Neural cell (in vitro differentiated cells): Measurements from ENCODE around the gene CYB561. TPM values are rescaled to one million over a fixed set of nuclear protein-coding genes. Genes with fewer than 3 reads are reported as not detected.

ENCODE experiments used
- H2AFZ ChIP-seq: fragments of 200-600, 300-800 bp; sonication (generic), shearing (Covaris generic); 2 replicates; pipeline ENCODE4 v1.6.0; 2014; ENCODE audit warnings: low read depth, mild to moderate bottlenecking, antibody characterized with exemption, low read length, moderate library complexity
- H3F3A ChIP-seq: fragments of 200-600 bp; shearing (Covaris generic); 2 replicates; pipeline ENCODE4 v1.6.1; 2016; ENCODE audit warnings: mild to moderate bottlenecking, moderate library complexity, mixed read lengths, antibody characterized with exemption, low read length; ENCODE audit not compliant: insufficient read depth, poor library complexity, severe bottlenecking
- H3K27ac ChIP-seq: fragments of 200-600, 300-800 bp; sonication (generic), shearing (Covaris generic); 2 replicates; pipeline ENCODE4 v1.5.1; 2014; ENCODE audit warnings: mild to moderate bottlenecking, low read length, moderate library complexity
- H3K27me3 ChIP-seq: fragments of 300-800, 200-600 bp; sonication (generic), shearing (Covaris generic); 2 replicates; pipeline ENCODE4 v1.6.0; 2014; ENCODE audit warnings: mild to moderate bottlenecking, low read depth, low read length, moderate library complexity; ENCODE audit not compliant: insufficient read depth
- H3K36me3 ChIP-seq: fragments of 300-800, 200-600 bp; sonication (generic), shearing (Covaris generic); 2 replicates; pipeline ENCODE4 v1.5.1; 2014; ENCODE audit warnings: mild to moderate bottlenecking, antibody characterized with exemption, low read length, moderate library complexity; ENCODE audit not compliant: insufficient read depth
- H3K4me2 ChIP-seq: fragments of 300-800, 200-600 bp; sonication (generic), shearing (Covaris generic); 2 replicates; pipeline ENCODE4 v1.6.0; 2014; ENCODE audit warnings: mild to moderate bottlenecking, low read length
- H3K4me3 ChIP-seq: fragments of 300-800, 200-600 bp; sonication (generic), shearing (Covaris generic); 2 replicates; pipeline ENCODE4 v1.5.1; 2014; ENCODE audit warnings: mild to moderate bottlenecking, low read length, moderate library complexity
- H3K79me2 ChIP-seq: fragments of 200-600 bp; shearing (Covaris generic); replicated peaks from 2 replicates; pipeline ENCODE4 v1.6.0; 2014; ENCODE audit warnings: mild to moderate bottlenecking, low read length, moderate library complexity; ENCODE audit not compliant: insufficient read depth
- H3K9ac ChIP-seq: fragments of 300-800, 200-600 bp; sonication (generic), shearing (Covaris generic); 2 replicates; pipeline ENCODE4 v1.6.1; 2016; ENCODE audit warnings: mild to moderate bottlenecking, low read length, mixed read lengths
- H3K9me2 ChIP-seq: fragments of 200-600 bp; shearing (Covaris generic); 2 replicates; pipeline ENCODE4 v1.6.1; 2016; ENCODE audit warnings: mild to moderate bottlenecking, low read length, mixed read lengths; ENCODE audit not compliant: insufficient read depth
- H3K9me3 ChIP-seq: fragments of 200-600, 300-800 bp; sonication (generic), shearing (Covaris generic); 2 replicates; pipeline ENCODE4 v1.6.1; 2016; ENCODE audit warnings: mild to moderate bottlenecking, mixed run types, low read length, moderate library complexity, mixed read lengths
- H4K20me1 ChIP-seq: fragments of 200-600 bp; shearing (Covaris generic); 2 replicates; pipeline ENCODE4 v1.6.1; 2016; ENCODE audit warnings: mild to moderate bottlenecking, mixed run types; ENCODE audit not compliant: insufficient read depth
- CTCF ChIP-seq: fragments of 450-650 bp; IDR thresholded peaks from 2 replicates; pipeline ENCODE4 v1.5.1; 2014; ENCODE audit warnings: antibody characterized with exemption, mild to moderate bottlenecking, moderate library complexity; ENCODE audit not compliant: poor library complexity, severe bottlenecking
- EP300 ChIP-seq: fragments of 450-650 bp; conservative IDR thresholded peaks from 2 replicates; pipeline ENCODE4 v1.6.1; 2014; ENCODE audit warnings: antibody characterized with exemption, mild to moderate bottlenecking, moderate library complexity; ENCODE audit not compliant: poor library complexity, severe bottlenecking
- EZH2 ChIP-seq: fragments of 200-600, 300-800 bp; shearing (Covaris generic), sonication (generic); IDR thresholded peaks from 2 replicates; pipeline ENCODE4 v1.6.1; 2014; ENCODE audit warnings: antibody characterized with exemption, low read length, borderline replicate concordance, mild to moderate bottlenecking; ENCODE audit not compliant: insufficient read depth, poor library complexity, severe bottlenecking
- MXI1 ChIP-seq: fragments of 450-650 bp; conservative IDR thresholded peaks from 2 replicates; pipeline ENCODE4 v1.6.1; 2014; ENCODE audit warnings: antibody characterized with exemption, mild to moderate bottlenecking; ENCODE audit not compliant: poor library complexity, severe bottlenecking
- POLR2AphosphoS5 ChIP-seq: IDR thresholded peaks from 2 replicates; pipeline ENCODE4 v1.6.1; 2012
- RAD21 ChIP-seq: fragments of 450-650 bp; conservative IDR thresholded peaks from 2 replicates; pipeline ENCODE4 v1.6.1; 2014; ENCODE audit warnings: antibody characterized with exemption, mild to moderate bottlenecking, moderate library complexity
- REST ChIP-seq: IDR thresholded peaks from 2 replicates; pipeline ENCODE4 v1.6.1; 2012; ENCODE audit warnings: borderline replicate concordance
- SMC3 ChIP-seq: fragments of 450-650 bp; conservative IDR thresholded peaks from 2 replicates; pipeline ENCODE4 v1.6.1; 2014; ENCODE audit warnings: antibody characterized with exemption, mild to moderate bottlenecking, moderate library complexity; ENCODE audit not compliant: poor library complexity
- TAF1 ChIP-seq: IDR thresholded peaks from 2 replicates; pipeline ENCODE4 v1.6.1; 2012; ENCODE audit warnings: low read depth
- polyA plus RNA-seq: library from polyadenylated mRNA; depleted of rRNA; stranded (reverse); fragments of >200 nt; gene quantifications from 2 replicates; pipeline ENCODE4 v1.2.3, GENCODE V29; 2014

CYB561 gene
- polyA plus RNA-seq, 1 donor from 2014 or later, result 15.7 TPM

GRCh38 chr17:63452046-63452961, 6.2 kb upstream of the CYB561 start:
- Histone ChIP-seq H3K27ac (no peak overlapping the region), H3K27me3 (no peaks in the 10 kb centered on the region), H3K9me3 (no peaks in the 10 kb centered on the region), H3K4me2 (no peak overlapping the region), H2AFZ (no peak overlapping the region), H3K9ac (no peak overlapping the region), H3K79me2 (no peaks in the 10 kb centered on the region), H3F3A (no peaks in the 10 kb centered on the region), H3K36me3 (no peaks in the 10 kb centered on the region), H3K9me2 (no peaks in the 10 kb centered on the region), H3K4me3 (no peak overlapping the region), H4K20me1 (no peaks in the 10 kb centered on the region)
- TF ChIP-seq RAD21 (no peak), REST (no peak), MXI1 (no peak), TAF1 (no peak), EZH2 (no peak), SMC3 (no peak), POLR2AphosphoS5 (no peak), EP300 (no peak), CTCF (no peak)

GRCh38 chr17:63451150-63451549, 5.0 kb upstream of the CYB561 start:
- H3K9me2 ChIP-seq, result no peaks in the 10 kb centered on the region
- TF ChIP-seq REST (no peak), CTCF (no peak), TAF1 (no peak), SMC3 (no peak), RAD21 (no peak), EZH2 (no peak), EP300 (no peak), MXI1 (no peak), POLR2AphosphoS5 (no peak)
- H3K4me2 ChIP-seq, result no peak overlapping the region
- H3K79me2 ChIP-seq, result no peaks in the 10 kb centered on the region
- no peak overlapping the region for H3K27ac ChIP-seq
- H3K9me3 ChIP-seq, result no peaks in the 10 kb centered on the region
- H3K4me3 ChIP-seq, result no peak overlapping the region
- H3K27me3 ChIP-seq, result no peaks in the 10 kb centered on the region
- no peak overlapping the region for H2AFZ ChIP-seq
- H3K36me3 ChIP-seq, result no peaks in the 10 kb centered on the region
- H3F3A ChIP-seq, result no peaks in the 10 kb centered on the region
- no peaks in the 10 kb centered on the region for H4K20me1 ChIP-seq
- H3K9ac ChIP-seq, result no peak overlapping the region
